DMS114 treated with DMSO at 0.1 percent for 48 hours (cell line): Measurements from ENCODE around the gene HOXB1.
"Not testable (repeated sequence)": the region's sequence is repeated elsewhere in the genome, so short reads cannot be mapped to it uniquely, and the experiment has no call there.

Experiments used
- DNase-seq: peaks from one replicate; lab custom pipeline; 2025; ENCODE audit not compliant: unreplicated experiment; lab: John Stamatoyannopoulos, UW

HOXB1 gene

GRCh38 chr17:48523010-48523409 lies 7.8 kb downstream of the HOXB1 start:
- DNase-seq = no peak

GRCh38 chr17:48522031-48522653 lies 8.7 kb downstream of the HOXB1 start:
- no peak for DNase-seq

GRCh38 chr17:48520631-48521079 lies 10.2 kb downstream of the HOXB1 start:
- no peak for DNase-seq

- DNase-seq = no peak
Observed at GRCh38 chr17:48519427-48519826, 11.4 kb downstream of the HOXB1 start.

- DNase-seq = no peak
Observed at GRCh38 chr17:48517478-48517877, 13.3 kb downstream of the HOXB1 start.

- DNase-seq = no peak
Observed at GRCh38 chr17:48515925-48516900, 14.6 kb downstream of the HOXB1 start.

GRCh38 chr17:48514477-48514876 lies 16.3 kb downstream of the HOXB1 start:
- no peak for DNase-seq

- DNase-seq = no peak
Observed at GRCh38 chr17:48513666-48514455, 16.9 kb downstream of the HOXB1 start.

- DNase-seq = no peak
Observed at GRCh38 chr17:48513097-48513496, 17.7 kb downstream of the HOXB1 start.

GRCh38 chr17:48510761-48511604 lies 19.8 kb downstream of the HOXB1 start:
- DNase-seq = no peak

- DNase-seq = no peak
Observed at GRCh38 chr17:48510381-48510760, 20.4 kb downstream of the HOXB1 start.

GRCh38 chr17:48509708-48510107 lies 21.1 kb downstream of the HOXB1 start:
- DNase-seq = not testable (repeated sequence)

- no peak for DNase-seq
Observed at GRCh38 chr17:48506246-48506645, 24.6 kb downstream of the HOXB1 start.

GRCh38 chr17:48505788-48506187 lies 25.0 kb downstream of the HOXB1 start:
- no peak for DNase-seq

- DNase-seq = no peak
Observed at GRCh38 chr17:48504953-48505352, 25.9 kb downstream of the HOXB1 start.

GRCh38 chr17:48503747-48504146 lies 27.1 kb downstream of the HOXB1 start:
- DNase-seq = no peak

- DNase-seq = no peak
Observed at GRCh38 chr17:48502901-48503300, 27.9 kb downstream of the HOXB1 start.

- no peak for DNase-seq
Observed at GRCh38 chr17:48502312-48502711, 28.5 kb downstream of the HOXB1 start.

GRCh38 chr17:48500435-48501426 lies 30.1 kb downstream of the HOXB1 start:
- peak; percentile 6 for DNase-seq
